Renal cortex interstitium (tissue), 11 donors: ENCODE data around the gene FADS2. TPM values are rescaled to one million over a fixed set of nuclear protein-coding genes. Genes with fewer than 3 reads are reported as not detected.

ENCODE experiments used
- DNase-seq, 11 donors: peaks; one replicate each; pipeline ENCODE4 v3.0.0-alpha.2; 2013; ENCODE audit warnings: low read depth in 9 of 11, low spot score in 4 of 11; ENCODE audit errors: extremely low read depth in 1 of 11
- polyA plus RNA-seq, 3 donors: library from polyadenylated mRNA; unstranded; fragments of 120-200 nt; gene quantifications; one replicate each; pipeline ENCODE4 v1.2.1, GENCODE V29; 2013; ENCODE audit not compliant: insufficient read length in 3 of 3

FADS2 gene
- polyA plus RNA-seq, 3 donors = 95.4 to 118 (median 113) TPM

- DNase-seq = no peak
Measured at GRCh38 chr11:61814247-61814957, 13.7 kb upstream of the FADS2 start.

- DNase-seq = peak; percentile 81 to 94 (median 89)
Measured at GRCh38 chr11:61814958-61815789, 12.9 kb upstream of the FADS2 start.

GRCh38 chr11:61815790-61816735, 12.0 kb upstream of the FADS2 start:
- DNase-seq = peak in 4 of 11 donors; percentile 45 to 63 (median 60)

GRCh38 chr11:61816736-61817455, 11.2 kb upstream of the FADS2 start, which contains the start of gene FADS1:
FADS1 (minus strand) TSS chr11:61817003; CDS start chr11:61816929, 74 bp downstream.
- peak; percentile 65 to 93 (median 90) for DNase-seq

DNA sequence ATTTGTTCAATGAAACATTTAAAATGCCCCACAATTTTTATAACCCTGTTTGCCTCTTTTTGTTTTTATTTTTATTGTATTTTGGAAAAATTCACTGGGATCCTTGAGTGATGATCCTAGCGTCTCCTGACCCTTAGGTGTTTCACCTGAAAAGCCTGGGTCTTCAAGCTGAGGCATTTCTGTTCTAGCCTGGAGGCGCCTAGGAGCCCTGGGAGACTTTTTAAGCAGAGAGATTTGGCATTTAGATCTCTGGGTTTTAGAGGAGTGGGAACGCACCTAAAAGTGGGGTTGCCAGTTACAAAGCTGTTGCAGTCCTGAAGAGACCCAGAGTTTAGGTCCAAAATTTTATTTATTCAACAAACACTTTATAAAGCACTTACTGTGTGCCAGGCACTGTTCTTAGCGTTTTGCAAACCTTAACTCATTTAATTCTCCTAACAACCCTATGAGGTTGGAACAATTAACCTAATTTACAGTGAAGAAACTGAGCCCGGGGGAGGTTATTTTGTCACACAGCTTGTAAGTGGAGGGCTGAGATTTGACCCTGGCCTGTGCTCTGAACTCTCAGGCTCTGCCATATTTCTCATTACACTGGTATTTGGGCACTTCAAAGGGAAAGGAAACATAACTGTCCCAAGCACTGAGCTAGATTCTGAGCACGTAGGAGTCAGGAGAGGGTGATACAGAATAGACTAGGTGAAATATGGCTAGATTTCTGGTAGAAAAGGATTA, 10.5 kb upstream of the FADS2 start:
- no peak for DNase-seq

- DNase-seq = no peak
Measured at GRCh38 chr11:61820174-61820573, 7.9 kb upstream of the FADS2 start.

DNA sequence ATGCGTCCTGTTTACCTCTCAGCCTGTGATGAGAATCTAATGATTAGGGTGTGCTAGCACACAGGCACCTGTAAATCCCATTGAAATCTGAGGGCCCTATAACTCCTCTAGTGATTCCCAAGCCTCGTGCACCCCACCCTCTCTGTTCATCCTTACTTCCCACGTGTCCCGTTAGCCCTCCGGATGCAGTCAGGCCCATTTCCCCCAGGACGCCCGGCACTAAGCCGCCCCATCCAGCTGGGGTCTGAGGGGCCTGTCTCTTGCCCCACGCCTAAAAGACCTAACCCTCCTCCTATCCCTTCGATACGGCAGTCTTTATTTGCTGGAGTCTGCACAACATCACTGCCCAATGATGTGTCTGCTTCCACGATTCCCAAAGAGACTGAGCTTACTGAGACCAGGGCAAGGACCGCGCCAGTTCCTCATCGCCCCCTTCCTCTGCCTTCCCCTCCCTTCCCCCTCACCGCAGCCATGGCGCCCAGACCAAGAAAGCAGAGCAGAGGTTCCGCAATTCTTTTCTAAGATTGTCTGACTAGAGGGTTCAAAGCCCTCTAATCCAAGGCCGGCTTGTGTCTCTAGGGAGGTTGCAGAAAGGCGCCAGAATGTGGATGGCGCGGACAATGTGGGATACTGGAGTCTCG, 1.1 kb upstream of the FADS2 start:
- DNase-seq = peak in 2 of 11 donors; percentile 13 to 18

GRCh38 chr11:61828379-61828628, 204 bp downstream of the FADS2 start:
- DNase-seq = no peak

DNA sequence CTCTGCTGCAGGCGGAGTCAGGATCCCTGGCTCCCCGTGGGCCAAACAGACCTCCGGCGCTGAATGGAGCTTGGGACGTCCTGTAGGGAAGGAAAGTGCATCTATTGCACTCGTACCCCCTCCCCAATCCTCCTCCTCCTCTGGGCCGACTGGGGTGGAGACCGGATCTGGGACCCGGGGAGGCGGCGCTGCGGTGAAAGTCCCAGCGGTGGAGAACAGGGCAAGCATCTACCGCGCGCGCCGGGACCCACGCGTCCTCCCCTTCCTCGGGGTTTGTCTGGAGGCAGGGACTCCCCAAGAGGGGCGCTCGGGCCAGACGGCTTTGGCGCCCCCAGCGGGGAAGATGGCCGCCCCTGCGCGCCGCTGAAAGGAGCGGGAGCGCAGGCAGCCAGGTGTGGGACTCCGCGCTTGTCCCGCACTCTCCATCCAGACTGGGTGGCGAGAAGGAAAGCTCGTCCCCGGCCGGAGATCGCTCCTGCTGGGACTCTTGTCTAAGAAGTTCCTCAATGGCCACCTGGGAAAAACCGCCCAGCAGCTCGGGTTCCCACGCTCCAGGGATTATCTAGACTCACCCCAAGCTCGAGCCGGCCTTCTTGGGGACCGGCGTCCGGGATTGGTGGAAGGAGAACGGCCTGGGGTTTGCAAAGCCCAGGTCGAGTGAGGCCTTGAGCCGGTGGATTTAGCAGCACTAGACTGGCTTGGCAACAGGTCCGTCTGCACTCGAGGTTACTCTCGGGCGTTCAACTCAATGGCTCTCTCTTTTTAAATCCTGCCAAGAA, 718 bp downstream of the FADS2 start:
- DNase-seq = peak in 4 of 11 donors; percentile 25 to 55 (median 36)

DNA sequence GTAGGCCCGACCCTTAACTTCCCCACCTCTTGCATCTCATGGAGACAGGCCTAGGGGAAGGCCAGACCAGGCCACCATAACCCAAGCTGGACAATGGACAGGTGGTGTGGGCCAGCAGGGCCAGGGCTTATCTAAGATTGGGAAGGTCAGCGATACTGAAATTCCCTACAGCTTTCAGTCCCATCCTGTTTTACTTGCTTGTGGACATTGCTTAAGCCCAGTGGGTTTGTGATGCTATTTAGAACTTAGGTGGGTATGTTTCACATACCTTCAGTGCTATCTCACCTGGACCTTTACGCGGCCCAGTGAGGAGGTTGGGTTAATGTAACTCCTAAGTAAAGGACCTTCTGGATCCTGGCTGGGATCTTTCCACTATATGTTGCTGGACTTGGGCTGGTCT, 1.7 kb downstream of the FADS2 start:
- DNase-seq = no peak

GRCh38 chr11:61830237-61831105, 2.4 kb downstream of the FADS2 start:
- no peak for DNase-seq

DNA sequence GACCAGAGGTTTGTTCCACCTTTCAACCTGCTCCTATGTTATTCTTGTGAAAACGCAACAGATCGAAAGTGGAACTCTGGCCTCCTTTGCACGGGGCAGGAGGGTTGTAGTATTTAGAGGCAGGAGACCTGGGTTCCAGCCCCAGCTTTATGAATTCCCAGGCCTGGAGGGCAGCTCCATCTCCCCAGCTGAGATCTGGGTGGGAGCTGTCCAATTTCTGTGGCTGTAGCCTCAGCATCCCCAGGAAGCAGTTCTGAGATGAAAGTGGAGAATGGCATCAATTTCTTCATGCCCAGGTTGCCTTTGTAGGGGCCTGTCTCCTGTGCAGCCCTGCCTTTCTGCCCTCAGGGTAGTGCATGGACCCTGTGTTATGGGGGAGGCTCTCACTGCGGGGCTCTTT, 4.1 kb downstream of the FADS2 start:
- DNase-seq = no peak

GRCh38 chr11:61832754-61833153, 4.7 kb downstream of the FADS2 start:
- DNase-seq = no peak

DNA sequence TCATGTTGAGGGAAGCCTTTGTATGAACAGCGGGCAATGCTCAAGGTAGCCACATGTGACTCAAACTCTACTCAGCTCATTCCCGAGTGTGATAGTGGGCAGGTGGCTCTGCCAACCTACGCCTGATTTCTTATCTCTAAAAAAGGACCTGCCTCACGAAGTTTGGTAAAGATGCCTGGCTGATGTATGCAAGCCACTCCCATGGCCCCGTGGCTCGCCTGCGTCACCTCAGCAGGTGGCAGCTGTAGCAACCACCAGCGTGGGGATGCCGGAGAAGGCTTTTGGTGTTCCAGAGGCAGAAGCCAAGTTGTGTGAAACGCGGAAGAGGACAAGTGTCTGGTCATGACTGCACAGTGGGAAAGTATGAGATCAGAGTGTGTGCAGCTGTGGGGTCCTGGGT, 5.4 kb downstream of the FADS2 start:
- DNase-seq = no peak

GRCh38 chr11:61833926-61834277, 5.8 kb downstream of the FADS2 start:
- DNase-seq = no peak
